Lower leg skin (tissue), 4 donors: ENCODE measurements around the gene PRDM8. TPM values are rescaled to one million over a fixed set of nuclear protein-coding genes. Genes with fewer than 3 reads are reported as not detected.

Source experiments
- DNase-seq, 2 donors: peaks; one replicate each; pipeline ENCODE4 v3.0.0-alpha.2; 2019; ENCODE audit warnings: low spot score in 2 of 2
- H3K4me3 ChIP-seq: fragments of 200-600 bp; sonication (generic); 2 replicates; pipeline ENCODE4 v1.5.1; 2017; ENCODE audit warnings: mild to moderate bottlenecking, low read depth; ENCODE audit not compliant: poor library complexity, severe bottlenecking
- POLR2A ChIP-seq, 2 donors: fragments of 450-650 bp; IDR thresholded peaks; one replicate each; pipeline ENCODE4 v1.6.1; 2016 to 2017; ENCODE audit warnings: antibody characterized with exemption in 2 of 2, mild to moderate bottlenecking in 1 of 2, moderate library complexity in 1 of 2
- WGBS, 2 donors: methylation state at CpG; one replicate each; pipeline ENCODE4 v1.1.5; 2018; 5-methylcytosine and 5-hydroxymethylcytosine counted together
- intact Hi-C: fragments of 100-400 bp; cut with DNase I; formaldehyde crosslinking; loops from one replicate; pipeline ENCODE4 v1.15.0; 2023; ENCODE audit warnings: low total_unique reads
- total RNA-seq, 4 donors: library from RNA; depleted of rRNA; stranded (reverse); fragments of >200 nt; gene quantifications; one replicate each; pipeline ENCODE4 v1.1.0, GENCODE V29; 2016
- TF ChIP-seq, protein P1 (sequence below), 3 donors: fragments of 450-650 bp; IDR thresholded peaks; one replicate each; pipeline ENCODE4 v1.5.1; 2016; ENCODE audit warnings: antibody characterized with exemption in 3 of 3, mild to moderate bottlenecking in 3 of 3, moderate library complexity in 2 of 3

Gene PRDM8
- total RNA-seq, 4 donors from 2014 or later: 1.4 to 4.6 (median 3.9) TPM

- 80 to 97% methylated on average over 5 of the region's 5 CpGs for WGBS, 2 donors
Observed at GRCh38 chr4:80204433-80205011, 7.2 kb downstream of the PRDM8 start.

DNA sequence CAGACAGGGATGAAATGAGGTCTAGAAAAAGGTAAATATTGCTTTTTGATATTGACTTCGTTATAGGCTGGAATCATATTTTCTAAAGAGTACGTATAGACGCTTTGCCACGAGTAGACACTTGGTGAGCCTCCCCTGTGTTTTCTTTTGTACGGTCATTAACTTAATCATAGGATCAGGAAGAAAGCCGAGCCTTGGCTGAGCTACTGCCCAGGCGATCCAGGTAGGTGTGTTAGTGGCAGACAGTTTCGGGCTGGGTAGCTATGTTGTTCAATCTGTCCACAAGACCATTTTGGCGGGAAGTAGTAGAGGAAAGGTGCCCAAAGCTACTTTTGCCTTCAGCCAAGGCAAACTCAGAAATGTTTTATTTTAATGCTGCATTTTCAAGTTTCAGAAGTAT is 8.8 kb downstream of the PRDM8 start:
- no peak for TF ChIP-seq POLR2A (IDR thresholded peaks at IDR 0.05)
- TF ChIP-seq, protein P1, sequence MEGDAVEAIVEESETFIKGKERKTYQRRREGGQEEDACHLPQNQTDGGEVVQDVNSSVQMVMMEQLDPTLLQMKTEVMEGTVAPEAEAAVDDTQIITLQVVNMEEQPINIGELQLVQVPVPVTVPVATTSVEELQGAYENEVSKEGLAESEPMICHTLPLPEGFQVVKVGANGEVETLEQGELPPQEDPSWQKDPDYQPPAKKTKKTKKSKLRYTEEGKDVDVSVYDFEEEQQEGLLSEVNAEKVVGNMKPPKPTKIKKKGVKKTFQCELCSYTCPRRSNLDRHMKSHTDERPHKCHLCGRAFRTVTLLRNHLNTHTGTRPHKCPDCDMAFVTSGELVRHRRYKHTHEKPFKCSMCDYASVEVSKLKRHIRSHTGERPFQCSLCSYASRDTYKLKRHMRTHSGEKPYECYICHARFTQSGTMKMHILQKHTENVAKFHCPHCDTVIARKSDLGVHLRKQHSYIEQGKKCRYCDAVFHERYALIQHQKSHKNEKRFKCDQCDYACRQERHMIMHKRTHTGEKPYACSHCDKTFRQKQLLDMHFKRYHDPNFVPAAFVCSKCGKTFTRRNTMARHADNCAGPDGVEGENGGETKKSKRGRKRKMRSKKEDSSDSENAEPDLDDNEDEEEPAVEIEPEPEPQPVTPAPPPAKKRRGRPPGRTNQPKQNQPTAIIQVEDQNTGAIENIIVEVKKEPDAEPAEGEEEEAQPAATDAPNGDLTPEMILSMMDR (IDR thresholded peaks at IDR 0.05): no peak
- 95 to 96% methylated on average over 9 of the region's 9 CpGs for WGBS, 2 donors

More at GRCh38 chr4:80204433-80205011, 7.2 kb downstream of the PRDM8 start:
- intact Hi-C loops: no loop called here
- TF ChIP-seq, protein P1 (IDR thresholded peaks at IDR 0.05): no peak
- no peak for TF ChIP-seq POLR2A (IDR thresholded peaks at IDR 0.05)
- H3K4me3 ChIP-seq: no peak overlapping the region
- DNase-seq: no peak

DNA sequence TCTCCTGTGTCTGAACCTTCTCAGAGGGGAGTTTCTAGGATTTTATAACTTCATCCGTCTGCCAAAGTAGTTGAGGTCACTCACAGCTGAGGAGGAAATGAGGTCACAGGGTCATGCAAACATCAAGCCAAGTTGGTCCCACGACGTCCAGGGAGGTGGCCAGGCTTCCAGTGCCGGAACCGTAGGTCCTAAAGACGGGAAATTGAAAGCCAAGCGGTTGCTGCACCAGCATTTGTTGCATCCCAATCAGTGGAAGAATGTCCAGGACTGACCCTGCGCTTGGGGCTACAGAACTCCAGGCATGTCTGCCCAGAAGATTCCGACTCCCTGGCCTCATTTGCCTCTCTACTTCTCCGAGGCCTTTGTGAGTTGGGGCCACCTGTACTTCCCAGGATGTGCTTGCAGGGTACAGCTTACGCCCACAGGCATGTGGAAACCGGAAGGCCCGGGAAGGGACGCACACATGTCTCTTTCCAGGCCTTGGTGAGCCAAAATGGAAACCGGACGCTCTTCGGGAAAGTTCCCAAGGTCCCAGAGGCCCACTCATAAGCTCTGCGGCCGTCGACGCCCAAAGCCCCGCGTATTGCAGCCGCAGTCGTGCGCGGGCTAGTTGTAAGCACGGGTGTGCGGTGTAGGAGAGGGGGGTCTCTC is 9.3 kb downstream of the PRDM8 start:
- intact Hi-C loops: no loop called here
- TF ChIP-seq POLR2A (IDR thresholded peaks at IDR 0.05): no peak
- TF ChIP-seq, protein P1 (IDR thresholded peaks at IDR 0.05): no peak
- WGBS, 2 donors: 63 to 65% methylated on average over 29 of the region's 29 CpGs
- no peak for DNase-seq
- no peak overlapping the region for H3K4me3 ChIP-seq

More for the DNA sequence above, 8.8 kb downstream of the PRDM8 start:
- intact Hi-C loops: no loop called here
- H3K4me3 ChIP-seq: no peak overlapping the region
- no peak for DNase-seq

GRCh38 chr4:80207172-80207583 is 9.9 kb downstream of the PRDM8 start:
- H3K4me3 ChIP-seq: no peak overlapping the region
- WGBS, 2 donors: 63 to 66% methylated on average over 27 of the region's 27 CpGs
- TF ChIP-seq, protein P1 (IDR thresholded peaks at IDR 0.05): no peak
- no peak for TF ChIP-seq POLR2A (IDR thresholded peaks at IDR 0.05)
- intact Hi-C loops: no loop called here
- no peak for DNase-seq

DNA sequence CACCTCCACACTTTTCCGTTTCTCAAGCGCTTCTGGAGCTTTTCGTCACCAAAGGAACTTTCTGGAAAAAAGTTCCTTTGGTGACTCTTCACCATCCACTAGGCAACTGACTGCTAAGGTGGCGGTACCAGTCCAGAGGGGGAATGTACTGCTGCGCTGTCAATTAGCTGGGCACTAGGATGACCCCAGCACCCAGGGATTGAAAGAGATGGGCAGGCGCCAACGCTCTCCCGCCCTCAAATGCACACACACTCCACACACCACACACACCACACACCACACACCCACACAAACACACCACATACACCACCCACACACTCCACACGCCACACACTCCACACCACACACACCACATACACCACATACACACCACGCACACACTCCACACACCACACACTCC is 10.4 kb downstream of the PRDM8 start:
- no peak for TF ChIP-seq POLR2A (IDR thresholded peaks at IDR 0.05)
- TF ChIP-seq, protein P1 (IDR thresholded peaks at IDR 0.05): no peak
- H3K4me3 ChIP-seq: no peak overlapping the region
- intact Hi-C loops: no loop called here
- DNase-seq: no peak
- WGBS, 2 donors: 88 to 90% methylated on average over 10 of the region's 10 CpGs
